ENCODE results near the gene AGFG2.

Gene AGFG2

DNA sequence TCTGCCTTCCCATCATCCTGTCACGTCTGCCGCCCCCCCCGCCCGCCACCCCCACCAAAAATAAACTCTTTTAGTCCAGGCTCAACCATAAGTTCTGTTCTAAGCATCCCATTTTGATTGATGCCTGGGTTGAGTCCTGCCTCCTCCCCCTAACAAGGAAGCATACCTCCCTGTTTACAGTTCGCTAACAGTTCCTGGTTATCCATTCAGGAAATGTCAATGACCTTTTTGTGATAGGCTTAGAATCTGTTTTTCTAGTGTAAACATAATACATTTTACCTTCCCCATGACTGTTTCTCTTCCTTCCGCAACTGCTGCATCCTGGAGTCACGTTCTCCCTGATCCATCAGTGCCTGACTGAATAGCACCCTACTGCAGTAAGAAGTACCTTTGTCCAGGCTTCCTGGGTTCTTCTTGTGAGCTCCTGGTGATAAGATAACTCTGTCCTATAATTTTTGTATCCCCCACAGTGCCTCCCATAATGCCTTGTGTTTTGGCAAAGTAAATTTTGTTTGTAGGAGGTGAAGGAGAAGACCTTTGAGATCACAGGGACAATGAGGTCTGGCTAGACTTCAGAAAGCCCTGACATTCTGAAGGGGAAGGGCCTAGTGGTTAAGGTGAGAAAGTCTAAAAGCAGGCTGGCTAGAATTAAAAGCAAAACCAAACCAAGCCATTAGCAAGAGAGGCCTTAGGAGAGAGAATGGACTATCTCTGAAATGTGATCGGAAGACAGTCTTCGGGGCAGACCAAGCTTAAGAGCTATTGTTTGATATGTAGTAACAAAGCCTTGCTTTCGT lies 7.3 kb downstream of the AGFG2 start:
- Histone ChIP-seq H3K9me3 (ENCODE audit: control insufficient read depth, insufficient read depth, low read depth, low read length) (no peaks in the 10 kb centered on the region), H3K4me3 (ENCODE audit: low read depth, low read length) (no peak overlapping the region), H3K36me3 (ENCODE audit: control insufficient read depth in 2 of 2, insufficient read depth in 1 of 2, low read length in 2 of 2) (peaks cover 7 to 13% of the 10 kb centered on the region in 2 experiments; a peak in 2 of 3 replicates), H3K27ac (ENCODE audit: extremely low read depth, low read depth, low read length) (peak overlapping the region; percentile 72), H3K4me1 (ENCODE audit: control insufficient read depth, insufficient read depth, low read length) (peaks cover 39% of the 10 kb centered on the region)
- CTCF ChIA-PET, result interaction anchor here (0.6 to 4.1 kb wide), 11 partner anchors 8 to 407 kb away, joined by 3 to 36 read pairs (median 4); partner anchors contain the start of gene TSC22D4
- POLR2A ChIA-PET, result interaction anchor here (0.6 to 1.8 kb wide), 4 partner anchors 40 to 619 kb away, joined by 3 to 5 read pairs (median 3); partner anchors contain the start of genes FBXO24, LRCH4, MEPCE and VGF
- no peak for TF ChIP-seq ZNF548 (tag by site-specific recombination; IDR thresholded peaks at IDR 0.05)
- no peak for TF ChIP-seq ZSCAN18 (tag by site-specific recombination; IDR thresholded peaks at IDR 0.05)
- TF ChIP-seq SCRT1 (tag by site-specific recombination; IDR thresholded peaks at IDR 0.05; ENCODE audit: borderline replicate concordance), result no peak
- TF ChIP-seq MZF1 (tag by site-specific recombination; IDR thresholded peaks at IDR 0.05; ENCODE audit: borderline replicate concordance), result no peak
- TF ChIP-seq GLIS1 (tag by site-specific recombination; IDR thresholded peaks at IDR 0.05), result peak; percentile 75
- no peak for TF ChIP-seq ATF2 (tag by site-specific recombination; IDR thresholded peaks at IDR 0.05; ENCODE audit: low read depth)
- no peak for TF ChIP-seq ZNF623 (tag by site-specific recombination; IDR thresholded peaks at IDR 0.05)
- 0 out of 2 replicates have a peak, but pooled peaks have one; percentile 7 for TF ChIP-seq ZBTB20 (tag by site-specific recombination; IDR thresholded peaks at IDR 0.05)
- TF ChIP-seq ZNF473 (tag by site-specific recombination; IDR thresholded peaks at IDR 0.05), result no peak
- no peak for TF ChIP-seq ZNF521 (tag by site-specific recombination; IDR thresholded peaks at IDR 0.05)
- no peak for TF ChIP-seq ZNF560 (tag by site-specific recombination; IDR thresholded peaks at IDR 0.05; ENCODE audit: borderline replicate concordance)
- no peak for TF ChIP-seq ZBTB21 (tag by site-specific recombination; IDR thresholded peaks at IDR 0.05)
- TF ChIP-seq GLIS2 (tag by site-specific recombination; IDR thresholded peaks at IDR 0.05), result no peak
- TF ChIP-seq ZNF585B (tag by site-specific recombination; IDR thresholded peaks at IDR 0.05), result no peak
- no peak for TF ChIP-seq INSM2 (tag by site-specific recombination; IDR thresholded peaks at IDR 0.05)
- TF ChIP-seq, protein P1, sequence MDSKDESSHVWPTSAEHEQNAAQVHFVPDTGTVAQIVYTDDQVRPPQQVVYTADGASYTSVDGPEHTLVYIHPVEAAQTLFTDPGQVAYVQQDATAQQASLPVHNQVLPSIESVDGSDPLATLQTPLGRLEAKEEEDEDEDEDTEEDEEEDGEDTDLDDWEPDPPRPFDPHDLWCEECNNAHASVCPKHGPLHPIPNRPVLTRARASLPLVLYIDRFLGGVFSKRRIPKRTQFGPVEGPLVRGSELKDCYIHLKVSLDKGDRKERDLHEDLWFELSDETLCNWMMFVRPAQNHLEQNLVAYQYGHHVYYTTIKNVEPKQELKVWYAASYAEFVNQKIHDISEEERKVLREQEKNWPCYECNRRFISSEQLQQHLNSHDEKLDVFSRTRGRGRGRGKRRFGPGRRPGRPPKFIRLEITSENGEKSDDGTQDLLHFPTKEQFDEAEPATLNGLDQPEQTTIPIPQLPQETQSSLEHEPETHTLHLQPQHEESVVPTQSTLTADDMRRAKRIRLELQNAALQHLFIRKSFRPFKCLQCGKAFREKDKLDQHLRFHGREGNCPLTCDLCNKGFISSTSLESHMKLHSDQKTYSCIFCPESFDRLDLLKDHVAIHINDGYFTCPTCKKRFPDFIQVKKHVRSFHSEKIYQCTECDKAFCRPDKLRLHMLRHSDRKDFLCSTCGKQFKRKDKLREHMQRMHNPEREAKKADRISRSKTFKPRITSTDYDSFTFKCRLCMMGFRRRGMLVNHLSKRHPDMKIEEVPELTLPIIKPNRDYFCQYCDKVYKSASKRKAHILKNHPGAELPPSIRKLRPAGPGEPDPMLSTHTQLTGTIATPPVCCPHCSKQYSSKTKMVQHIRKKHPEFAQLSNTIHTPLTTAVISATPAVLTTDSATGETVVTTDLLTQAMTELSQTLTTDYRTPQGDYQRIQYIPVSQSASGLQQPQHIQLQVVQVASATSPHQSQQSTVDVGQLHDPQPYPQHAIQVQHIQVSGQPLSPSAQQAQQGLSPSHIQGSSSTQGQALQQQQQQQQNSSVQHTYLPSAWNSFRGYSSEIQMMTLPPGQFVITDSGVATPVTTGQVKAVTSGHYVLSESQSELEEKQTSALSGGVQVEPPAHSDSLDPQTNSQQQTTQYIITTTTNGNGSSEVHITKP (tag by site-specific recombination; IDR thresholded peaks at IDR 0.05), result 0 out of 2 replicates have a peak, but pooled peaks have one; percentile 33
- no peak for TF ChIP-seq ZNF394 (tag by site-specific recombination; IDR thresholded peaks at IDR 0.05; ENCODE audit: borderline replicate concordance)
- no peak for TF ChIP-seq ZNF354C (tag by site-specific recombination; IDR thresholded peaks at IDR 0.05; ENCODE audit: borderline replicate concordance, low read depth)
- no peak for TF ChIP-seq ZNF112 (tag by site-specific recombination; IDR thresholded peaks at IDR 0.05)
- no peak for TF ChIP-seq ZNF416 (tag by site-specific recombination; IDR thresholded peaks at IDR 0.05)
- TF ChIP-seq, protein P2, sequence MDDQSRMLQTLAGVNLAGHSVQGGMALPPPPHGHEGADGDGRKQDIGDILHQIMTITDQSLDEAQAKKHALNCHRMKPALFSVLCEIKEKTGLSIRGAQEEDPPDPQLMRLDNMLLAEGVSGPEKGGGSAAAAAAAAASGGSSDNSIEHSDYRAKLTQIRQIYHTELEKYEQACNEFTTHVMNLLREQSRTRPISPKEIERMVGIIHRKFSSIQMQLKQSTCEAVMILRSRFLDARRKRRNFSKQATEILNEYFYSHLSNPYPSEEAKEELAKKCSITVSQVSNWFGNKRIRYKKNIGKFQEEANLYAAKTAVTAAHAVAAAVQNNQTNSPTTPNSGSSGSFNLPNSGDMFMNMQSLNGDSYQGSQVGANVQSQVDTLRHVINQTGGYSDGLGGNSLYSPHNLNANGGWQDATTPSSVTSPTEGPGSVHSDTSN (CRISPR knock-in tag; IDR thresholded peaks at IDR 0.05), result no peak
- TF ChIP-seq ZNF335 (tag by site-specific recombination; conservative IDR thresholded peaks at IDR 0.05), result peak; percentile 4; the same call in 1 of the 2 replicates
- TF ChIP-seq ZNF544 (tag by site-specific recombination; IDR thresholded peaks at IDR 0.05), result no peak
- no peak for TF ChIP-seq ZNF292 (tag by site-specific recombination; IDR thresholded peaks at IDR 0.05; ENCODE audit: borderline replicate concordance, low read depth)
- TF ChIP-seq MYNN (tag by site-specific recombination; IDR thresholded peaks at IDR 0.05; ENCODE audit: borderline replicate concordance), result no peak
- TF ChIP-seq ZNF626 (tag by site-specific recombination; IDR thresholded peaks at IDR 0.05), result no peak
